ENCODE results near the gene MYO18A. TPM values are rescaled to one million over a fixed set of nuclear protein-coding genes. Genes with fewer than 3 reads are reported as not detected.

The MYO18A gene
- total RNA-seq, 1 donor: 59.6 TPM

DNA sequence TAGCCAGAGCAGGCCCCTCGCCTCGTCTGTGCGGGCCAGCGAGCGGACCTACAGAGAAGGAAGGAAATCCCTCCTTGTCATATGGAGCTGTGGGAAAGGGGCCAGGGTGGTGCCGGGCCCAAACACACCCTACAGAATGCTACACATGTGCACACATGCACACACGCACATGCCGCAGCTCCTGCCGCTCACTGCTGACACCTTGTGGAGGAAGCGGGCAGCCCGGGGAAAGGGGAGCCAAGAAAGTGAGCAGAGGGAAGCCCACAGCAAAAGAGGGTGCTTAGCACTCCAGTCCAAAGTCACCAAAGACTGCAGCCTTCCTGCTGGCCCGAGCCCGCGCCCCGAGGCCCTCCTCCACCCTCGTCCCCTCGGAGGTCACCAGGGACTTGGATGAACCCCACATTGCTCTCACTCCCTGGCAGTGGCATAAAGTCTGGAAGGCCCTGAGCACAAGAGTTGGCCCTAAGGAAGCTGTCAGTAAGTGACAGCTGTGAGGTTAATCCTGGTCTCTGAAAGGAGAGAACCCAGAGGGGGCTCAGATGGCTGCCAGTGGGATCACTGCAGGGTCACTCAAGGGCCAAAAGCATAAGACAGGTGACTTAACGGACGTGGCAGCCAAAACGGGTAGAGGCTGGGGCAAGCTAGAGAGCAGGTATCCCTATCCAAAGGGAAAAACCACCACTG lies 68.2 kb downstream of the MYO18A start:
- peak; percentile 58 for DNase-seq (ENCODE audit: low read depth)
- TF ChIP-seq, protein P1, sequence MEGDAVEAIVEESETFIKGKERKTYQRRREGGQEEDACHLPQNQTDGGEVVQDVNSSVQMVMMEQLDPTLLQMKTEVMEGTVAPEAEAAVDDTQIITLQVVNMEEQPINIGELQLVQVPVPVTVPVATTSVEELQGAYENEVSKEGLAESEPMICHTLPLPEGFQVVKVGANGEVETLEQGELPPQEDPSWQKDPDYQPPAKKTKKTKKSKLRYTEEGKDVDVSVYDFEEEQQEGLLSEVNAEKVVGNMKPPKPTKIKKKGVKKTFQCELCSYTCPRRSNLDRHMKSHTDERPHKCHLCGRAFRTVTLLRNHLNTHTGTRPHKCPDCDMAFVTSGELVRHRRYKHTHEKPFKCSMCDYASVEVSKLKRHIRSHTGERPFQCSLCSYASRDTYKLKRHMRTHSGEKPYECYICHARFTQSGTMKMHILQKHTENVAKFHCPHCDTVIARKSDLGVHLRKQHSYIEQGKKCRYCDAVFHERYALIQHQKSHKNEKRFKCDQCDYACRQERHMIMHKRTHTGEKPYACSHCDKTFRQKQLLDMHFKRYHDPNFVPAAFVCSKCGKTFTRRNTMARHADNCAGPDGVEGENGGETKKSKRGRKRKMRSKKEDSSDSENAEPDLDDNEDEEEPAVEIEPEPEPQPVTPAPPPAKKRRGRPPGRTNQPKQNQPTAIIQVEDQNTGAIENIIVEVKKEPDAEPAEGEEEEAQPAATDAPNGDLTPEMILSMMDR (IDR thresholded peaks at IDR 0.05; ENCODE audit: insufficient read depth, low read depth, low read length): peak; percentile 98
- H3K4me3 ChIP-seq (ENCODE audit: low read depth, low read length): no peak overlapping the region

DNA sequence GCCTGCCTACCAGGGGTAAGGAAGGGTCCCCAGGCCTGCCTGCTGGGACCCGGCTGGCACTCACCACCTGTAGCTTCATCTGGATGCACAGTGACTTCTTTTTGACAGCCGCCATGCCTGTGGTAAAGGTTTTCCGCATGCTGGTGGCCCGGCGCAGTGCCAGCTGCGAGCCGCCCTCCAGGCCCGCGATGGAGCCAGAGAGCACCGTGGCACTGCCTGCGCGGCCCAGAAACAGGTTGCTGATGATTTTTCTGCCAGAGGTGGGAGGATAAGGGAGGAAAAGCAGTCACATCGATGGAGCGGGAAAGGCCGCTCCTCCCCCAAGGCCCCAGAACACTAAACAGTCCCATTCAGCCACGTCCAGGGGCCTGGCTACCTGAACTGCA lies 69.8 kb downstream of the MYO18A start:
- DNase-seq (ENCODE audit: low read depth): no peak
- TF ChIP-seq, protein P1 (IDR thresholded peaks at IDR 0.05; ENCODE audit: insufficient read depth, low read depth, low read length): no peak

DNA sequence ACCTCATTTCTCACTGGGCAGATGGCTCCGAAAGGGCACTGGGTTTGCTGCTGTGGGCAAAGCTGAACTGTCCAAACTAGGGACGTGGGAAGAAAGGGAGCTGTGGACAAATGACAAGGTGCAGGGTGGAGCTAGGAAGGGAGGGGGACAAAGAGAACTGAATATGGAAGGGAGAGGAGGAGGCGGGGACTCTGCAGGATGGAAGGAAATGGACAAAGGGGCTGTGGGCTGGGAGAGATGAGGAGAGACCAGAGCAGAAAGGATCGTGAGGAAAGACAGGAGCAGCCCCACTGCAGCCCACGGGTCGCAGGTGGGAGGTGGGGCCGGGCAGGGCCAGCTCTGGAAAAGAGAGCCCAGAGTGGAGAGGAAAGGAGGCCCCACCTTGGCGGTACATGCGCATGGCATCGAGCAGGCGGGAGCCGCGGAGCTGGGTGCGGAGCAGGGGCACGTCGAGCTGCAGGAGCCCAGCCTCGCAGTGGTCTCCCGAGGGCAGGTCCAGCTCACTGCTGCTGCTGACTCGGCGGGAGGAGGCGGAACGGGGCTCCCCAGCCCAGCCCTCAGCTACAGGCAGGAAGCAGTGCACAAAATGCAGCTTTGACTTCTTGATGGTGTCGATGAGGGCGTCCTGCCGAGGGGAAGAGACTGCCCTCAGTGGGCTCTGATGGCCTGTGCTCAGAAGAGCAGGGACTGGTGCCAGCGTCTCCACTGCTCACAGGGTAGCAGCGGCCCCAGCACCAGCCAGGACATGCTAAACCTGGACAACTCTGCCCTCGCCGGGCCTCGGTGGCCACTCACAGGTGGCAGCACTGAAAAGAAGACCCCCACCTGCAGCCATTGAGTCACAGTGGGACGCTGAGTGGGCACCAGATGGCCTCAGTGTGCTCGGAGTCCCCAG lies 70.5 kb downstream of the MYO18A start:
- TF ChIP-seq, protein P1 (IDR thresholded peaks at IDR 0.05; ENCODE audit: insufficient read depth, low read depth, low read length): no peak
- no peak for DNase-seq (ENCODE audit: low read depth)

More for the DNA sequence above, 69.8 kb downstream of the MYO18A start:
- no peak overlapping the region for H3K4me3 ChIP-seq (ENCODE audit: low read depth, low read length)

DNA sequence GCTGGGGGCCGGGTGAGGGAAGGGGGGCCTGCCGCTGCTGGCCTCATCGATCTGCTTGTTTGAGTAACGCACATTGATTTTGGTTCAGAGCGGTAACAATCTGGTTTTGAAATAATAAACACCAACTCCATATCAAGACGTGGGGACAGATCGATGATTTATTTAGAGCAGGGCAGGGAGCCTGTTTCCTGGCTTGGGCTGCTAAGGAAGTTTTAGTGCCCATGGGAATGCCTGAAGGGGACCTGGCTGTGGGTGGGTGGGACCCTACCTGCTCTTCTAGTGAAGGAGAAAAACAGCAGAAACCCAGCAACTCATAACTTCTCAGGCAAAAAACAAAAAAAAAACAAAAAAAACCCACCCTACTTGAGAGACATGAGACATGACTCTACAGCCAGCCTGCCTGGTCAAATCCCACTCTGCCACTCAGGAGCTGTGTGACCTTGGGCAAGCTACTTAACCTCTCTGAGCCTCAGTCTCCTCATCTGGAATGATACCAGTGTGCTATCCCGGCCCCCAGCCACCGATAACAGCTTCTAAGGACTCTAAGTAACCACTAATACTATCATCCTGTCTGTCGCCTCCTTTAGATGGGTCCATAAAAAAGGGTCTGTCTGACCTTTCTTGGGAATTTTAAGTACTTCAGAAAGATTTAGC lies 71.2 kb downstream of the MYO18A start:
- H3K4me3 ChIP-seq (ENCODE audit: low read depth, low read length): no peak overlapping the region
- TF ChIP-seq, protein P1 (IDR thresholded peaks at IDR 0.05; ENCODE audit: insufficient read depth, low read depth, low read length): no peak
- no peak for DNase-seq (ENCODE audit: low read depth)

More for the DNA sequence above, 70.5 kb downstream of the MYO18A start:
- H3K4me3 ChIP-seq (ENCODE audit: low read depth, low read length): no peak overlapping the region

DNA sequence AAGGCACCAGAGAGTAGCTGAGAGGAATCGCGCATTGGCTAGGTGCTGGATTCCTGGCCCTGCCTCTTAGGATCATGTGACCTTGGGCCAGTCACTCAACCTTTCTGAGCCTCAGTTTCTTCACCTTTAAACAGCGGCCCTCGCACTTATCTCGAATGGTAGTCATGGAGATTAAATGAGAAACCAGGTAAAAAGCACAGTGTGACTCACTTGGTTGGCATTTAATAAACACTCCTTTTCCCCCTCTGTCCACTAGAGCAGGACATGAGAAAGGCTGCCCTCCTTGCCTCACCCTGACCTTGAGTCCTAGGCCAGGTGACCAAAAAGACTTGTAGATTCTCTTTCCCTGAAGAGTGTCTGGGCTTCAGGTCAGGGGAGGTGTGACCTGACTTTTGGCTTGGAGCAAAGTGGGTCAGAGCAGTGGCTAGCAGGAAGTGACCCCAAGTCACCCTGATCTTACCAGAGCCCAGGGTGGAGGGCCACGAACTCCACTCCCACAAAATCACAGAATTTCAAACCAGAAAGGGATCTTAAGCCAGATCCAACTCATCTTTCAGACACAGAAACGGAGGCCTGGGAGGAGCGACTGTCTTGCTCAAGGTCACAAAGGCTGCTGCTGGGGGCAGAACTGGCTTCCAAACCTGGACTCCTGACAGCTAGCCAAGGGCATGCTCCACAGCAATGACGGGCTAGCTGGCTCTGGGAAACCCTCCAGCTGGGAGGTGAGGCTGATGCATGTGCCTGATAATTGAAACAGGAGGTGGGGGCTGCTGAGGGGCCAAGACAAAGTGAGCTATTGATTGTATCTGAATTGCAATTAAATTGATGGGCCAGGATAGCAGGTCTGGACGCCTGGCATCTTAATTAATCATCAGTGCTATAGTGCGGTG lies 72.0 kb downstream of the MYO18A start:
- H3K4me3 ChIP-seq (ENCODE audit: low read depth, low read length): no peak overlapping the region
- TF ChIP-seq, protein P1 (IDR thresholded peaks at IDR 0.05; ENCODE audit: insufficient read depth, low read depth, low read length): no peak
- no peak for DNase-seq (ENCODE audit: low read depth)

DNA sequence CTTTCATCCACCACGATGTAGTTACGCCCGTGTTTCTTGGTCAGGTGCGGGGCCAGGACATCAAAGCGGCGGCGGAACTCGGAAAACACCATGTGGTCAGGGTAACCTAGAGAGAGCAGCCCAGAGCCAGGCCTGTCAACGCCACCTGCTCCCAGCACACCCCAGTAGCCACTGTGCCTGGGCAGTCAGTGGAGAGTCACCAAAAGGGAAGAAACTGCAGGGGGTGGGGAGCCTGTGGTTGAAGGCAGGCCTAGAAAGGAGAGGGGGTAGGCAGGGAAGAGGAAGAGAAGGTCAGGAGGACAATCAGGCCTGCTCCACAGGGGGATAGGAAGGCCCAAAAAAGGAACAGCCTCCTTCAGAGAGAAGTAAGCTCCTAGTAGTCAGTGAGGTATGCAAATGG lies 73.1 kb downstream of the MYO18A start:
- TF ChIP-seq, protein P1 (IDR thresholded peaks at IDR 0.05; ENCODE audit: insufficient read depth, low read depth, low read length): no peak
- no peak for DNase-seq (ENCODE audit: low read depth)
- H3K4me3 ChIP-seq (ENCODE audit: low read depth, low read length): no peak overlapping the region
